HCT116 (cell line): ENCODE data around the gene GATB.

Source experiments
- EZH2 ChIP-seq: fragments of 200-600 bp; sonication (generic); IDR thresholded peaks from 2 replicates; pipeline ENCODE4 v1.6.1; 2017; ENCODE audit warnings: antibody characterized with exemption, mixed run types
- POLR2A ChIP-seq: IDR thresholded peaks from 2 replicates; pipeline ENCODE4 v1.7.0; 2011; ENCODE audit warnings: borderline replicate concordance; ENCODE audit not compliant: insufficient read depth, insufficient read length; ENCODE audit errors: extremely low read depth
- SRF ChIP-seq: IDR thresholded peaks from 2 replicates; pipeline ENCODE4 v1.6.1; 2012; ENCODE audit warnings: low read depth
- YY1 ChIP-seq: IDR thresholded peaks from 2 replicates; pipeline ENCODE4 v1.6.1; 2011; ENCODE audit warnings: low read length, low read depth, moderate library complexity, mild to moderate bottlenecking; ENCODE audit not compliant: insufficient replicate concordance; ENCODE audit errors: extremely low read depth
- TF ChIP-seq, protein P1 (sequence below), 3 experiments: fragments of 200-600 bp in 1 of 3; sonication (generic) in 1 of 3; IDR thresholded peaks in 2 of 3; conservative IDR thresholded peaks in 1 of 3; 2 replicates each; pipeline ENCODE4 v1.5.1; 2012 to 2017; ENCODE audit warnings: low read depth in 2 of 3, low read length in 2 of 3, antibody characterized with exemption in 1 of 3, borderline replicate concordance in 1 of 3, control low read depth in 1 of 3, mild to moderate bottlenecking in 1 of 3, mixed read lengths in 1 of 3, mixed run types in 1 of 3, moderate library complexity in 1 of 3; ENCODE audit not compliant: insufficient read depth in 1 of 3

DNA sequence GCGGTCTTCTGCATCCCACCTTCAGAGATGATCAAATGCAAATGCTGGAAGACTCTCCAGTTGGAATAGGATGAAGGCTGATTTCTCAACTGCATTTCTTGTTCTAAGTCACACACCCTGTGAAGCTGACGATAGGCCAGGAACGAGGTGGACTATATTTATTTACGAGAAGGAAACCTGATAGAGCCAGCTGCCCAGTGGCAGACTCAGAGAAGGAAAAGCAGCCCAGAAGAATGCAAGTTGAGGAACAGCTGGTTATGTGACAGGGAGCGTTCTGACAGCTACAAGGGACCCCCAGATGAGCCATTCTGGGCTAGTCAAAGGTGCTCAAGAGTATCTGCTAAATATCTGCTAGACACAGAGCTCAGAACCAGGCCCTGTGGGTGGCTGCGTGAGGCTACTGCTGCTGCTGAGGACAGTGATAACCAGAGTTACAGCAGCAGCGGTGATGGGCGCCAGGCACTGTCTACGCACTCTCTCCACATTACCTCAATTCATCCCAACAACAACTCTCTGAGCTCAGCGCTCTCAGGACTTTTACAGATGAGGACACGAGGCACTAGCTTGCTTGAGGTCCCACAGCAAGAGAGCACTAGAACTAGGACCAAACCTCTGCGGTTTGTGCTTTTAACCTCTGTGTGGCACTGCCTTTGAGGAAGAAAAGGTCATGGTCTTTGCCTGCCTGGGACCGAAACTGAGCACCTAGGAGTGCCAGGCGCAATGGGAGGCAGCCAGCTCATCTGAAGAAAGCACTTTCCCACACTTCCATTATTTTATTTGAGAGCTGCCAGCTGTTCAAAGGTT lies 69.0 kb downstream of the GATB start:
- TF ChIP-seq, protein P1, sequence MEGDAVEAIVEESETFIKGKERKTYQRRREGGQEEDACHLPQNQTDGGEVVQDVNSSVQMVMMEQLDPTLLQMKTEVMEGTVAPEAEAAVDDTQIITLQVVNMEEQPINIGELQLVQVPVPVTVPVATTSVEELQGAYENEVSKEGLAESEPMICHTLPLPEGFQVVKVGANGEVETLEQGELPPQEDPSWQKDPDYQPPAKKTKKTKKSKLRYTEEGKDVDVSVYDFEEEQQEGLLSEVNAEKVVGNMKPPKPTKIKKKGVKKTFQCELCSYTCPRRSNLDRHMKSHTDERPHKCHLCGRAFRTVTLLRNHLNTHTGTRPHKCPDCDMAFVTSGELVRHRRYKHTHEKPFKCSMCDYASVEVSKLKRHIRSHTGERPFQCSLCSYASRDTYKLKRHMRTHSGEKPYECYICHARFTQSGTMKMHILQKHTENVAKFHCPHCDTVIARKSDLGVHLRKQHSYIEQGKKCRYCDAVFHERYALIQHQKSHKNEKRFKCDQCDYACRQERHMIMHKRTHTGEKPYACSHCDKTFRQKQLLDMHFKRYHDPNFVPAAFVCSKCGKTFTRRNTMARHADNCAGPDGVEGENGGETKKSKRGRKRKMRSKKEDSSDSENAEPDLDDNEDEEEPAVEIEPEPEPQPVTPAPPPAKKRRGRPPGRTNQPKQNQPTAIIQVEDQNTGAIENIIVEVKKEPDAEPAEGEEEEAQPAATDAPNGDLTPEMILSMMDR (IDR thresholded peaks at IDR 0.05 in 2 of 3, conservative IDR thresholded peaks at IDR 0.05 in 1 of 3; ENCODE audit: borderline replicate concordance in 1 of 3, insufficient read depth in 1 of 3, low read depth in 2 of 3, low read length in 2 of 3) = no peak
- TF ChIP-seq POLR2A (no peak), YY1 (no peak), EZH2 (no peak), SRF (no peak)
